SIG-M5 treated with dmso at 0.1 percent for 504 hours (cell line): ENCODE measurements around the gene MSRB1.
"Not testable (repeated sequence)": the region's sequence is repeated elsewhere in the genome, so short reads cannot be mapped to it uniquely, and the experiment has no call there.

Experiments
- DNase-seq: peaks from one replicate; lab custom pipeline; 2025; ENCODE audit not compliant: unreplicated experiment; lab: John Stamatoyannopoulos, UW

The MSRB1 gene

DNA sequence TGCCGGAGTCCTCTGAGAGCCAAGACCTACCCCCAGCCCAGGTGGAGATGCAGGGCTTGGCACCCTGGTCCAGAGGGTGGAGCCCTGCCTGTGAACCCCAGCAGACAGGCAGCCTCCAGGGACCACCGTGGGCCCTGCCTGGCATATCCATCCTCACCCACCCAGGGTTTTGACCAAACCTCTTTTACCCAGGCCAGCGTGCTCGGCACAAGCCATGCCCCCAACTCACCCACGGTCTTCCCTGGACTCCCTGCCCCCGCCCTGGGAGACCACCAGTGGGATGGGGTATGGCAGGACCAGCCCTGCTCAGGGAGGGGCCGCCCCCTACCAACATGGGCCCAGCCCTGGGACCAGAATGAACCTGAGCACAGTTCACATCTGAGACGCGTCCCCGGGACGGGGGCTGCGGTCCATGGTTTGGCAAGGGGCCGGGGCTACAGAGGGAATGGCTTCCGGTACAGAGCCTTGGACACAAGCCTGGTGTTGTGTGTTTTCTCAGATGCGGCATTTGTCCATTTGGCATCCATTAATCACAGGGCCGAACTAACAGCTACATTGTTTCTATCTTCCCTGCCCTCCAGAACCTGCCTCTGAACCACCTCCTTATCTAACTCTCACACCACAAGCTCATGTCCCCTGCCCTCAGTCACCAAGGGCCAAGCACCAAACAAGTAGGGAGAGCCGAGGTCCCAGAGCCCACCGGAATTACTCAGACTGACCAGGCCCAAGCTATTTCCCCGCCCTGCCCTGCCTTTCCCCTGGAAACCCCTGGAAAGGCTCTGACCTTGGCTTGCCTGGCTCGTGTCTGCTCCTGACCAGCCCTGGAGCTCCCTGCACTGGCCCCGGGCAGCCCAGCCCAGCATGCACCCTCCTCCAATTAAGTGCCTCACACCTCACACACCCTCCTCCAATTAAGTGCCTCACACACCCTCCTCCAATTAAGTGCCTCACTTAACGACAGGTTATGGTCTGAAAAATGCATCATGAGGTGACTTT, 38.9 kb downstream of the MSRB1 start:
- no peak for DNase-seq

GRCh38 chr16:1903220-1903574, 39.8 kb downstream of the MSRB1 start:
- no peak for DNase-seq

- DNase-seq: no peak
These were observed 40.3 kb downstream of the MSRB1 start for GRCh38 chr16:1902547-1903219.

GRCh38 chr16:1900452-1900774, 42.6 kb downstream of the MSRB1 start:
- DNase-seq: no peak

- DNase-seq: no peak
These were observed 43.2 kb downstream of the MSRB1 start for GRCh38 chr16:1899641-1900451.

DNA sequence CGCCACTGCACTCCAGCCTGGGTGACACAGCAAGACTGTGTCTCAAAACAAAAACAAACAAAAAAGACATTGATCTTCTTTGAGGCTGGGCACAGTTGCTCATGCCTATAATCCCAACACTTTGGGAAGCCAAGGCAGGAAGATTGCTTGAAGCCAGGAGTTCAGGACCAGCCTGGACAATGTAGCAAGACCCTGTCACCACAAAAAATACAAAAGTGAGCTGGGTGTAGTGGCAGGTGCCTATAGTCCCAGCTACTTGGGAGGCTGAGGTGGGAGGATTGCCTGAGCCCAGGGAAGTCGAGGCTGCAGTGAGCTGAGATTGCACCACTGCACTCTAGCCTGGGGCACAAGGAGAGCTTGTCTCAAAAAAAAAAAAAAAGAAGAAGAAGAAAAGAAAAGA, 45.3 kb downstream of the MSRB1 start:
- not testable (repeated sequence) for DNase-seq

GRCh38 chr16:1895949-1896675, 46.9 kb downstream of the MSRB1 start:
- no peak for DNase-seq

DNA sequence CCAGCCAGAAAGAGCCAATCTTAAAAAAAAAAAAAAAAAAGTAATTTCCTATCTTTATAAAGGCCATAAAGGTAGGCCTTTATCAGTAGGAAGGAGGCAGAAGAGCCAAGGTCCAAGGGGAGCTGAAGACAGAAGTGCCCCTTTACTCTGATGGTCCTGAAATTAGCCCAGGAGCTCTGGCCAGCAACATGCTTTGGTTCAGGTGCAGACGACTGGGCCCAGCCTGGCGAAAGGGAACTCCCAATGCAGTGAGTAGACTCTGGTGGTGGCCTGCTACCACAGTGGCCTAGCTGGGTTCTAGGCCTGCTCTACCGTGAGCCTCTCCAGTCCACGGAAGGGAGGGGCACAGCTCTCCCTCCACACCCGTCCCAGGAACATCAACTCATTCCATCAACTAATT, 47.9 kb downstream of the MSRB1 start:
- no peak for DNase-seq

GRCh38 chr16:1890708-1891050, 52.3 kb downstream of the MSRB1 start:
- DNase-seq: no peak

DNA sequence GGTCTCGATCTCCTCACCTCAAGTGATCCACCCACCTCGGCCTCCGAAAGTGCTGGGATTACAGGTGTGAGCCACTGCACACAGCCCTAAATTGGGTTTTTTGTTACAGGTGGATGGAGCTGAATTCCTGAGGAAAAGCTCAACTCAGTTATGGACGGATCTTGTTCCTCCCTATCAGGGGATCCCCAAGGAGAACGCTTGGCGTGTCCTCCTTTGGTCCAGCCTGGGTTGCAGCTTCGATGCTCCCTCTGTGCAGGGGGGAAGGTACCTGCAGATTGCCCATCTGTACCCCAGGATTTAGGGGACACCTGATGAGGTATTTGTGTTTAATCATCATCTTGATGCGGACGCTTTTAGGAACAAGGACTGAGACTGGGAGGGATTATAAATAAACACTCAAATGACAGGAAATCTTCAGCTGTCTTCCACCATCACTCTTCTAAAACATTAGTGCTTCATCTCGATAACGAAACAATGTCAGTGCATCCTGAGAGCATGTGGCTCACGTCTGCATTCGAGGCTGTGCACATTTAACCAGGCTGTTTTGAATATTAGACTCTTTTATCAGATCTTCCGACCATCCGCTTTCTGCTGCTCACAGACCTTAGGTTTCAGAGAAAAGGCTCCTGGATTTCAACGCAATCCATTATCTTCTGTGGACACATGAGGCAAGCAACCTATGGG, 52.8 kb downstream of the MSRB1 start:
- DNase-seq: no peak
